Natural killer cell (primary cell): ENCODE data around the gene TTF2. TPM values are rescaled to one million over a fixed set of nuclear protein-coding genes. Genes with fewer than 3 reads are reported as not detected.

Experiments used
- ATAC-seq, 3 donors: fragments of 150-1000 bp in 2 of 3; fragments of 200-7000 bp in 1 of 3; cut with Tn5 transposase; 1 replicate in 1 of 3; 2 replicates in 2 of 3; pipeline ENCODE4 v1.10.0; 2021; ENCODE audit warnings: mild to moderate bottlenecking in 2 of 3, moderate library complexity in 2 of 3
- DNase-seq, 2 donors: peaks; one replicate each; pipeline versions ENCODE4 v3.0.0 to v3.0.0-alpha.2; 2013 to 2021; ENCODE audit warnings: mixed read lengths in 1 of 2
- H3K27ac ChIP-seq: one replicate; pipeline ENCODE4 v1.5.1; 2013; ENCODE audit warnings: mild to moderate bottlenecking, low read length
- H3K27me3 ChIP-seq: one replicate; pipeline ENCODE4 v1.6.1; 2013; ENCODE audit warnings: low read length; ENCODE audit not compliant: control insufficient read depth, insufficient read depth
- H3K36me3 ChIP-seq: one replicate; pipeline ENCODE4 v1.6.1; 2013; ENCODE audit warnings: low read length; ENCODE audit not compliant: control insufficient read depth, insufficient read depth
- H3K4me1 ChIP-seq: one replicate; pipeline ENCODE4 v1.6.1; 2013; ENCODE audit warnings: low read length; ENCODE audit not compliant: control insufficient read depth, insufficient read depth
- H3K4me3 ChIP-seq: one replicate; pipeline ENCODE4 v1.5.1; 2013; ENCODE audit warnings: low read length
- H3K9me3 ChIP-seq: one replicate; pipeline ENCODE4 v1.6.1; 2013; ENCODE audit warnings: low read length; ENCODE audit not compliant: control insufficient read depth, insufficient read depth
- H3K27ac Mint-ChIP-seq, 2 donors: one replicate each; pipeline ENCODE4 v1.8.0; 2022; ENCODE audit warnings: mild to moderate bottlenecking in 2 of 2, mixed read lengths in 2 of 2, moderate library complexity in 1 of 2
- H3K27me3 Mint-ChIP-seq, 2 donors: one replicate each; pipeline ENCODE4 v1.8.0; 2022; ENCODE audit warnings: low read depth in 2 of 2, mixed read lengths in 2 of 2
- H3K36me3 Mint-ChIP-seq: one replicate; pipeline ENCODE4 v1.8.0; 2022; ENCODE audit warnings: mixed read lengths
- H3K4me1 Mint-ChIP-seq, 2 donors: one replicate each; pipeline ENCODE4 v1.8.0; 2022; ENCODE audit warnings: mixed read lengths in 2 of 2
- H3K4me3 Mint-ChIP-seq: one replicate; pipeline ENCODE4 v1.8.0; 2022; ENCODE audit warnings: mild to moderate bottlenecking, moderate library complexity, mixed read lengths
- H3K9me3 Mint-ChIP-seq, 2 donors: one replicate each; pipeline ENCODE4 v1.8.0; 2022; ENCODE audit warnings: mixed read lengths in 2 of 2
- CTCF ChIP-seq: fragments of 200-600 bp; IDR thresholded peaks from one replicate; pipeline ENCODE4 v1.8.0; 2022; ENCODE audit warnings: antibody characterized with exemption
- WGBS: methylation state at CpG from one replicate; pipeline ENCODE4 v1.1.7; 2013; ENCODE audit warnings: missing lambda C conversion rate; ENCODE audit not compliant: insufficient coverage; 5-methylcytosine and 5-hydroxymethylcytosine counted together
- intact Hi-C: fragments of 100-400 bp; cut with micrococcal nuclease; formaldehyde crosslinking; loops from one replicate; pipeline ENCODE4 v1.14.2; 2022
- total RNA-seq, 4 donors: library from RNA; stranded (reverse); fragments of 120-200 nt in 1 of 4; gene quantifications; one replicate each; pipeline versions ENCODE4 v1.2.3 to v1.2.4, GENCODE V29; 2013 to 2022

TTF2 gene
- total RNA-seq, 3 donors from 2014 or later (not counting 1 experiment from before 2014, with no cell fraction given) = 17.9 to 24.7 (median 23.9) TPM

DNA sequence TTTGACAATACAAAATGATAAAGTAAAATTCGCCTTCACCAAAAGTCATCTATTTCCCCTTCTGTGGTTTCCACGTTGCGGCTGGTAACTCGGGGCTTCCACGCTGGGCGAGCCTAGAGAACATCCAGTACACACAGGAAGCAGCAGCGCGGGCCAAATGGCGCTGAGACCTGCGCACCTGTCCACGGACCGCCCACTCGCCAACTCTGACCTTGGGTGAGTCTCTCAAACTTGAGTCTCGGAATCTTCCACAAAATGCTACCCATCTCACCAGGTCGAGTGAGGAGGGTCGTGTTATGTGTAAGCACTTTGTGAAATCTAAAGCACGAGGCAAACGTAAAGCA lies 820 bp upstream of the TTF2 start:
- peaks cover 9 to 16% of the 10 kb centered on the region in 2 donors for H3K4me1 Mint-ChIP-seq
- ATAC-seq = peak; percentile 32 to 58 (median 43)
- no peaks in the 10 kb centered on the region for H3K36me3 Mint-ChIP-seq
- WGBS = 0% methylated on average over 17 of the region's 18 CpGs
- H3K9me3 ChIP-seq = no peaks in the 10 kb centered on the region
- H3K36me3 ChIP-seq = no peaks in the 10 kb centered on the region
- no peak overlapping the region for H3K4me3 Mint-ChIP-seq
- H3K9me3 Mint-ChIP-seq = no peaks in the 10 kb centered on the region
- H3K27ac Mint-ChIP-seq = no peak overlapping the region
- no peaks in the 10 kb centered on the region for H3K27me3 Mint-ChIP-seq
- peak; percentile 58 to 83 for DNase-seq
- no peak for TF ChIP-seq CTCF
- H3K4me1 ChIP-seq = peaks cover 16% of the 10 kb centered on the region
- intact Hi-C loops = no loop called here
- H3K27me3 ChIP-seq = no peaks in the 10 kb centered on the region
- H3K4me3 ChIP-seq = peak overlapping the region; percentile 47
- H3K27ac ChIP-seq = peak overlapping the region; percentile 54

DNA sequence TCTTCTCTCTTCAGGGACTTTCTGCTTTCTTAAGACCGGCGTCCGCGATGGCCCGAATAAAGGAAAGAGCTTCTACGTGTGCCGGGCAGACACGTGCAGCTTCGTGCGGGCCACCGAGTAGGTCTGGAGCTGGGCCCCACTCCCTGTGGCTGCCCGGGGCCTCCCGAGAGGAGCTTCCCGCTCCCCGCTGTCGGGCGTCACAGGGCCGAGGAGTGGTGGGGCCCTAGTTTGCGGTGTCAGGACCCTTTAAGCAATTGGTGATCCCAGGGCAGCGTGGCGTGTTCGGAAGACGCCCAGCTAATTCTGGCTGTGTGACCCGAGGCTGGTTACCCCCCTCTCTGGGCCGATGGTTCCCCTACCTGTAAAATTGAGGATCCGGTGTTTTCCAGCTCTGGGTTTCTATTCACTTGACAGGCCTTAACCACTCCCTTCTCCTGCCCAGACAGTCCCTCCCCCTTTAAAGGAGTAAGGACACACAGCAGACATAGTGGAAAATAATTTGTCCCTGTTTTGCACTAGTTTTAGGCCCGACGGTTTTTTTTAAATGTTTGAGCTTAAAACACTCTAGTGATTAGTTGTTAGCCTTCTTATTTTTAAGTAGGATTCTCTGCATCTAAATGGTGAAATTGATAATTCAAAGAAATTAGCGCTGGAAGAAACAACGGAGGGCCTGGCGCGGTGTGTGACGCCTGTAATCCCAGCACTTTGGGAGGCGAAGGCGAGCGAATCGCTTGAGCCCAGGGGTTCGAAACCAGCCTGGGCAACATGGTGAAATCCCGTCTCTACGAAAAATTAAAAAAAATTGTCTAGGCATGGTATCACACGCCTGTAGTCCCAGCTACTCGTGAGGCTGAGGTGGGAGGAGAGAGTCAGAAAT lies 553 bp downstream of the TTF2 start:
- peak; percentile 8 to 14 (median 9) for ATAC-seq

DNA sequence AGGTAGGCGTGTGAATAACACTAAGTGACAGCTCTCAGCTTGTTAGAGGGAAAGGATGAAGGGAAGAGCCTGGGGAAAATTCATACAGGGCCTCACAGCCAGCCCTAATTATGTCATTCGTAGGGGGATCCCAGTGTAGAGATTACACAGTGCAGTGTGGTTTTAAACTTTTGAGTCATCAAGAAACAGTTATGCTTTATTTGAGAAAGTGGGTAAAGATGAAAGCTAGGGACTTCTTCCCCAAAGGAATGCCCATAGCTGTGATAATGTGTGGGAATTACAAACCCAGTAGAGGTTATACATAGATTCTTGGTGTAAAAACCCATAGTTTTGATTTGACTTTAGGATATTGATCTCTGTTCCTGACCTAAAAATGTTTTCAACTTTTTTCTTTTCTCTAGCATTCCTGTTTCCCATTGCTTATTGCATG lies 1.9 kb downstream of the TTF2 start:
- ATAC-seq (no peak), DNase-seq (peak in 1 of 2 donors; percentile 58)

More for the DNA sequence above, 553 bp downstream of the TTF2 start:
- WGBS = 30% methylated on average over 42 of the region's 42 CpGs
- intact Hi-C loops = loop anchor here (1.0 to 2.0 kb wide), 2 partner anchors 323 to 490 kb away; partner anchors contain the start of gene CD58
- Histone ChIP-seq H3K4me3 (peak overlapping the region; percentile 58), H3K36me3 (no peaks in the 10 kb centered on the region), H3K4me1 (peaks cover 16% of the 10 kb centered on the region), H3K9me3 (no peaks in the 10 kb centered on the region), H3K27me3 (no peaks in the 10 kb centered on the region), H3K27ac (peak overlapping the region; percentile 42)
- Mint-ChIP-seq H3K27ac (no peak overlapping the region), H3K36me3 (no peaks in the 10 kb centered on the region), H3K4me1 (peaks cover 9 to 16% of the 10 kb centered on the region in 2 donors), H3K9me3 (no peaks in the 10 kb centered on the region), H3K4me3 (no peak overlapping the region), H3K27me3 (no peaks in the 10 kb centered on the region)
- peak in 1 of 2 donors; percentile 64 for DNase-seq
- TF ChIP-seq CTCF = no peak

More for the DNA sequence above, 1.9 kb downstream of the TTF2 start:
- Mint-ChIP-seq H3K27me3 (no peaks in the 10 kb centered on the region), H3K4me3 (peak overlapping the region; percentile 21), H3K27ac (no peak overlapping the region), H3K36me3 (no peaks in the 10 kb centered on the region), H3K4me1 (peaks cover 9 to 16% of the 10 kb centered on the region in 2 donors), H3K9me3 (no peaks in the 10 kb centered on the region)
- Histone ChIP-seq H3K9me3 (no peaks in the 10 kb centered on the region), H3K27me3 (no peaks in the 10 kb centered on the region), H3K4me3 (no peak overlapping the region), H3K27ac (no peak overlapping the region), H3K4me1 (peaks cover 16% of the 10 kb centered on the region), H3K36me3 (peaks cover 2% of the 10 kb centered on the region)
- 54% methylated on average over 2 of the region's 2 CpGs for WGBS
- intact Hi-C loops = loop anchor here (2.0 kb wide), 1 partner anchor 491 kb away; the partner anchor contains the start of gene CD58
- no peak for TF ChIP-seq CTCF
